Measurements from ENCODE around the gene ZC3H10. TPM values are rescaled to one million over a fixed set of nuclear protein-coding genes. Genes with fewer than 3 reads are reported as not detected.

The ZC3H10 gene
- total and polyA plus RNA-seq, 2 of the 13 experiments (the other 11 are each of a cell fraction or from before 2014, with no cell fraction given) = 0.70 to 2.3 TPM

- TF ChIP-seq KLF15 (CRISPR knock-in tag; IDR thresholded peaks at IDR 0.05; ENCODE audit: borderline replicate concordance) (no peak), ARNT (IDR thresholded peaks at IDR 0.05) (no peak), ZSCAN9 (CRISPR knock-in tag; IDR thresholded peaks at IDR 0.05; ENCODE audit: borderline replicate concordance) (peak; percentile 96; the same call in 1 of the 2 replicates), BATF2 (CRISPR knock-in tag; IDR thresholded peaks at IDR 0.05) (peak; percentile 51; the same call in 1 of the 2 replicates), ZFP36L1 (CRISPR knock-in tag; IDR thresholded peaks at IDR 0.05) (peak; percentile 67; the same call in 1 of the 2 replicates), PRDM10 (CRISPR knock-in tag; IDR thresholded peaks at IDR 0.05; ENCODE audit: low read depth) (peak; percentile 93), FOXO4 (CRISPR knock-in tag; conservative IDR thresholded peaks at IDR 0.05) (no peak), NR1H2 (CRISPR knock-in tag; IDR thresholded peaks at IDR 0.05; ENCODE audit: borderline replicate concordance, low read depth) (0 out of 2 replicates have a peak, but pooled peaks have one; percentile 43), MTF2 (CRISPR knock-in tag; IDR thresholded peaks at IDR 0.05; ENCODE audit: borderline replicate concordance) (no peak), GLMP (CRISPR knock-in tag; IDR thresholded peaks at IDR 0.05; ENCODE audit: borderline replicate concordance) (no peak), SRSF1 (optimal IDR thresholded peaks at IDR 0.05; ENCODE audit: low read depth, low read length) (no peak), ZNF530 (CRISPR knock-in tag; IDR thresholded peaks at IDR 0.05; ENCODE audit: low read depth) (no peak), ZBTB42 (CRISPR knock-in tag; IDR thresholded peaks at IDR 0.05) (no peak), ZNF691 (CRISPR knock-in tag; IDR thresholded peaks at IDR 0.05; ENCODE audit: borderline replicate concordance, low read depth) (peak; percentile 97), HBP1 (CRISPR knock-in tag; IDR thresholded peaks at IDR 0.05; ENCODE audit: low read depth) (peak; percentile 24; the same call in 1 of the 2 replicates), ZNF160 (CRISPR knock-in tag; IDR thresholded peaks at IDR 0.05) (peak; percentile 77; the same call in 1 of the 2 replicates), ZNF24 (IDR thresholded peaks at IDR 0.05) (peak; percentile 62; the same call in 1 of the 2 replicates), FLYWCH1 (CRISPR knock-in tag; IDR thresholded peaks at IDR 0.05) (no peak), ZNF264 (CRISPR knock-in tag; IDR thresholded peaks at IDR 0.05) (peak; percentile 93)
Measured at GRCh38 chr12:56081393-56082347, 36.4 kb upstream of the ZC3H10 start (continued).

All from HepG2 (cell line).